Right cardiac atrium (tissue), 5 donors: ENCODE results near the gene BICD2. TPM values are rescaled to one million over a fixed set of nuclear protein-coding genes. Genes with fewer than 3 reads are reported as not detected.

Experiments used
- ATAC-seq, 2 donors: fragments of 200-7000 bp; cut with Tn5 transposase; one replicate each; pipeline versions ENCODE4 v1.8.0 to v1.9.1; 2020; ENCODE audit warnings: moderate library complexity in 2 of 2, mild to moderate bottlenecking in 1 of 2
- DNase-seq, 3 donors: peaks; one replicate each; pipeline ENCODE4 v3.0.0-alpha.2; 2020
- H3K27ac ChIP-seq: one replicate; pipeline ENCODE4 v1.5.1; 2013; ENCODE audit warnings: mild to moderate bottlenecking, low read length, control low read depth, moderate library complexity
- H3K27me3 ChIP-seq: one replicate; pipeline ENCODE4 v1.6.1; 2013; ENCODE audit not compliant: control insufficient read depth, insufficient read depth
- H3K4me1 ChIP-seq: one replicate; pipeline ENCODE4 v1.6.1; 2013; ENCODE audit warnings: low read length; ENCODE audit not compliant: control insufficient read depth, insufficient read depth
- H3K4me3 ChIP-seq: one replicate; pipeline ENCODE4 v1.5.1; 2013; ENCODE audit warnings: low read length, control low read depth
- H3K9me3 ChIP-seq: one replicate; pipeline ENCODE4 v1.6.1; 2013; ENCODE audit warnings: low read length; ENCODE audit not compliant: control insufficient read depth
- WGBS: extraction: QIAGEN DNeasy Blood & Tissue Kit; methylation state at CpG from one replicate; pipeline ENCODE4 v1.1.7; 2013; 5-methylcytosine and 5-hydroxymethylcytosine counted together
- intact Hi-C, 4 donors: fragments of 100-400 bp; cut with DNase I; formaldehyde crosslinking; loops; one replicate each; pipeline versions ENCODE4 v1.11.0 to v1.14.0; 2022 to 2023
- polyA plus RNA-seq: library from polyadenylated mRNA; stranded (reverse); fragments of 200-250 nt; gene quantifications from one replicate; pipeline ENCODE4 v1.2.3, GENCODE V29; 2013
- total RNA-seq, 4 donors: library from RNA; stranded (reverse); fragmentation: NEBNext Ultra II Directional; extraction: Animal tissue kit (Norgen Biotek cat#: 25700); gene quantifications; one replicate each; pipeline ENCODE4 v1.2.1, GENCODE V29; 2021
- donor health status: healthy with polysubstance abuse.
- donor health status: DM: no; HTN: yes; CAD: no.
- donor health status: DM: no; HTN: no; CAD: no.
- donor health status: DM: no; HTN: yes; CAD: no; lungs with severe emphysema.
- donor health status: DM: yes; HTN: yes; CAD: no.

Gene BICD2
- total and polyA plus RNA-seq, 5 donors: 20.0 to 36.0 (median 32.7) TPM

- DNase-seq (no peak), ATAC-seq (no peak)
- intact Hi-C loops: loop anchor here in 1 of 4 donors (10.0 kb wide), 1 partner anchor 53 kb away; the partner anchor contains the start of gene BICD2
- no peaks in the 10 kb centered on the region for H3K27me3 ChIP-seq
- no peaks in the 10 kb centered on the region for H3K4me1 ChIP-seq
- H3K9me3 ChIP-seq: no peaks in the 10 kb centered on the region
- no peak overlapping the region for H3K4me3 ChIP-seq
- 52% methylated on average over 6 of the region's 6 CpGs for WGBS
- H3K27ac ChIP-seq: no peak overlapping the region
These were observed 52.8 kb downstream of the BICD2 start for GRCh38 chr9:92711844-92712243.

GRCh38 chr9:92711146-92711545, 53.5 kb downstream of the BICD2 start:
- H3K4me3 ChIP-seq: no peak overlapping the region

GRCh38 chr9:92710368-92710767, 54.3 kb downstream of the BICD2 start:
- Histone ChIP-seq H3K27me3 (no peaks in the 10 kb centered on the region), H3K27ac (no peak overlapping the region), H3K4me3 (no peak overlapping the region), H3K9me3 (no peaks in the 10 kb centered on the region), H3K4me1 (no peaks in the 10 kb centered on the region)
- WGBS: 88% methylated on average over 3 of the region's 3 CpGs
- no peak for ATAC-seq
- DNase-seq: no peak
- intact Hi-C loops: loop anchor here in 1 of 4 donors (10.0 kb wide), 1 partner anchor 54 kb away; the partner anchor contains the start of gene BICD2

More at GRCh38 chr9:92711146-92711545, 53.5 kb downstream of the BICD2 start:
- no peaks in the 10 kb centered on the region for H3K27me3 ChIP-seq
- no peaks in the 10 kb centered on the region for H3K9me3 ChIP-seq
- no peak overlapping the region for H3K27ac ChIP-seq
- H3K4me1 ChIP-seq: no peaks in the 10 kb centered on the region
- DNase-seq: no peak
- 87% methylated on average over 2 of the region's 2 CpGs for WGBS
- intact Hi-C loops: loop anchor here in 1 of 4 donors (10.0 kb wide), 1 partner anchor 54 kb away; the partner anchor contains the start of gene BICD2
- ATAC-seq: no peak

GRCh38 chr9:92709954-92710353, 54.7 kb downstream of the BICD2 start:
- intact Hi-C loops: loop anchor here in 1 of 4 donors (10.0 kb wide), 1 partner anchor 55 kb away; the partner anchor contains the start of gene BICD2
- H3K27ac ChIP-seq: no peak overlapping the region

GRCh38 chr9:92709240-92709639, 55.4 kb downstream of the BICD2 start:
- no peak for ATAC-seq
- no peaks in the 10 kb centered on the region for H3K9me3 ChIP-seq
- no peaks in the 10 kb centered on the region for H3K27me3 ChIP-seq
- intact Hi-C loops: no loop called here
- H3K27ac ChIP-seq: no peak overlapping the region
- no peak for DNase-seq
- no peaks in the 10 kb centered on the region for H3K4me1 ChIP-seq
- no peak overlapping the region for H3K4me3 ChIP-seq

More at GRCh38 chr9:92709954-92710353, 54.7 kb downstream of the BICD2 start:
- Histone ChIP-seq H3K9me3 (no peaks in the 10 kb centered on the region), H3K4me3 (no peak overlapping the region), H3K27me3 (no peaks in the 10 kb centered on the region), H3K4me1 (no peaks in the 10 kb centered on the region)
- DNase-seq: no peak
- WGBS: 94% methylated on average over 3 of the region's 3 CpGs
- no peak for ATAC-seq

GRCh38 chr9:92707530-92707929, 57.1 kb downstream of the BICD2 start:
- ATAC-seq (no peak), DNase-seq (no peak)
- no peaks in the 10 kb centered on the region for H3K9me3 ChIP-seq
- H3K4me1 ChIP-seq: no peaks in the 10 kb centered on the region
- intact Hi-C loops: no loop called here
- no peak overlapping the region for H3K27ac ChIP-seq
- no peak overlapping the region for H3K4me3 ChIP-seq
- no peaks in the 10 kb centered on the region for H3K27me3 ChIP-seq

- DNase-seq (peak in 1 of 3 donors; percentile 38), ATAC-seq (peak; percentile 63 to 65)
- no peak overlapping the region for H3K4me3 ChIP-seq
- H3K27me3 ChIP-seq: no peaks in the 10 kb centered on the region
- WGBS: 58% methylated on average over 3 of the region's 3 CpGs
- H3K4me1 ChIP-seq: no peaks in the 10 kb centered on the region
- no peaks in the 10 kb centered on the region for H3K9me3 ChIP-seq
- intact Hi-C loops: no loop called here
- H3K27ac ChIP-seq: no peak overlapping the region
These were observed 58.3 kb downstream of the BICD2 start for GRCh38 chr9:92706218-92706940.

- no peaks in the 10 kb centered on the region for H3K27me3 ChIP-seq
- H3K4me3 ChIP-seq: no peak overlapping the region
- no peak for DNase-seq
- intact Hi-C loops: no loop called here
- ATAC-seq: no peak
- no peaks in the 10 kb centered on the region for H3K4me1 ChIP-seq
- H3K27ac ChIP-seq: no peak overlapping the region
- 81% methylated on average over 2 of the region's 2 CpGs for WGBS
- no peaks in the 10 kb centered on the region for H3K9me3 ChIP-seq
These were observed 60.1 kb downstream of the BICD2 start for GRCh38 chr9:92704528-92704927.

GRCh38 chr9:92696619-92697018, 68.0 kb downstream of the BICD2 start:
- intact Hi-C loops: no loop called here
- no peak overlapping the region for H3K4me3 ChIP-seq
- H3K27me3 ChIP-seq: no peaks in the 10 kb centered on the region
- DNase-seq (no peak), ATAC-seq (no peak)
- 90% methylated on average over 1 of the region's 1 CpG for WGBS
- no peak overlapping the region for H3K27ac ChIP-seq
- no peaks in the 10 kb centered on the region for H3K9me3 ChIP-seq
- no peaks in the 10 kb centered on the region for H3K4me1 ChIP-seq

- no peak for DNase-seq
- peak in 1 of 2 donors; percentile 14 for ATAC-seq
- intact Hi-C loops: no loop called here
- Histone ChIP-seq H3K27me3 (no peaks in the 10 kb centered on the region), H3K4me1 (no peaks in the 10 kb centered on the region), H3K27ac (no peak overlapping the region), H3K4me3 (no peak overlapping the region), H3K9me3 (no peaks in the 10 kb centered on the region)
- WGBS: 74% methylated on average over 3 of the region's 3 CpGs
These were observed 77.7 kb downstream of the BICD2 start for GRCh38 chr9:92686954-92687353.

GRCh38 chr9:92685022-92685421, 79.6 kb downstream of the BICD2 start:
- DNase-seq (no peak), ATAC-seq (no peak)
- H3K4me3 ChIP-seq: no peak overlapping the region
- no peaks in the 10 kb centered on the region for H3K4me1 ChIP-seq
- no peaks in the 10 kb centered on the region for H3K9me3 ChIP-seq
- H3K27ac ChIP-seq: no peak overlapping the region
- WGBS: 76% methylated on average over 5 of the region's 5 CpGs
- H3K27me3 ChIP-seq: no peaks in the 10 kb centered on the region
- intact Hi-C loops: no loop called here
